Thyroid gland (tissue), 4 donors: Measurements from ENCODE around the gene MAPT.

ENCODE experiments used
- CTCF ChIP-seq, 6 experiments: fragments of 200-600 bp in 3 of 6; fragments of 450-650 bp in 3 of 6; sonication (generic) in 3 of 6; IDR thresholded peaks; one replicate each; pipeline ENCODE4 v1.5.1; 2016 to 2019; ENCODE audit warnings: antibody characterized with exemption in 6 of 6, mild to moderate bottlenecking in 2 of 6, inconsistent platforms in 1 of 6, moderate library complexity in 1 of 6
- POLR2A ChIP-seq, 2 donors: fragments of 450-650 bp; IDR thresholded peaks; one replicate each; pipeline ENCODE4 v1.6.1; 2017; ENCODE audit warnings: antibody characterized with exemption in 2 of 2, mild to moderate bottlenecking in 2 of 2, moderate library complexity in 1 of 2

- no peak for TF ChIP-seq CTCF (IDR thresholded peaks at IDR 0.05)
- no peak for TF ChIP-seq POLR2A (IDR thresholded peaks at IDR 0.05)
Measured at GRCh38 chr17:45979137-45979536, 84.8 kb downstream of the MAPT start.
